ENCODE data around the gene SCCPDH. TPM values are rescaled to one million over a fixed set of nuclear protein-coding genes. Genes with fewer than 3 reads are reported as not detected.

Gene SCCPDH
- total and polyA plus RNA-seq, 9 of the 15 experiments (the other 6 are each of a cell fraction or from before 2014, with no cell fraction given): 7.0 to 61.9 (median 38.3) TPM

GRCh38 chr1:246679794-246680177 lies 44.4 kb upstream of the SCCPDH start:
- 32% methylated on average over 1 of the region's 1 CpG for WGBS (ENCODE audit: insufficient coverage, low coverage, missing lambda C conversion rate)
- DNase-seq (ENCODE audit: extremely low read depth in 1 of 4, low spot score in 3 of 4) (no peak), ATAC-seq (no peak), FAIRE-seq (no peak)
- Histone ChIP-seq H3K9me1 (ENCODE audit: control insufficient read depth, insufficient read depth, low read length) (no peaks in the 10 kb centered on the region), H3K79me2 (ENCODE audit: control insufficient read depth, insufficient read depth, low read length) (no peaks in the 10 kb centered on the region), H3K36me3 (ENCODE audit: control insufficient read depth, insufficient read depth, low read length) (no peaks in the 10 kb centered on the region), H3K9me3 (replicated peaks; ENCODE audit: control insufficient read depth, insufficient read depth, low read depth, low read length) (no peaks in the 10 kb centered on the region), H3K9ac (ENCODE audit: insufficient read depth in 1 of 2, low read depth in 2 of 2, low read length in 2 of 2) (no peak overlapping the region), H3K4me1 (replicated peaks in 1 of 2; ENCODE audit: control insufficient read depth in 2 of 2, insufficient read depth in 2 of 2, low read length in 2 of 2) (no peaks in the 10 kb centered on the region), H2AFZ (ENCODE audit: low read depth, low read length) (no peak overlapping the region), H3K27ac (ENCODE audit: extremely low read depth, low read depth, low read length) (no peak overlapping the region), H3K4me3 (no peak overlapping the region), H3K27me3 (ENCODE audit: control insufficient read depth in 2 of 2, insufficient read depth in 2 of 2, low read length in 2 of 2) (no peaks in the 10 kb centered on the region), H4K20me1 (replicated peaks; ENCODE audit: control insufficient read depth, insufficient read depth, low read length) (no peaks in the 10 kb centered on the region), H3K4me2 (ENCODE audit: insufficient read depth, low read length) (no peak overlapping the region)
- TF ChIP-seq KLF1 (tag; IDR thresholded peaks at IDR 0.05) (no peak), ZC3H4 (CRISPR knock-in tag; IDR thresholded peaks at IDR 0.05; ENCODE audit: borderline replicate concordance) (no peak)
- ChIA-PET POLR2A (interaction anchor here (1.3 kb wide), 1 partner anchor 10 kb away, joined by 7 read pairs; no protein-coding TSS in a partner anchor), CTCF (ENCODE audit: low intra/inter-chr PET ratio) (no interaction called here)
- in situ Hi-C loops (cut with MboI) (no loop called here), intact Hi-C loops (cut with micrococcal nuclease) (no loop called here)
- no TSS peak for BruUV-seq (replicated peaks)

- H3K4me3 ChIP-seq: no peak overlapping the region
- H3K9me3 ChIP-seq (replicated peaks; ENCODE audit: control insufficient read depth, insufficient read depth, low read depth, low read length): no peaks in the 10 kb centered on the region
- H3K4me2 ChIP-seq (ENCODE audit: insufficient read depth, low read length): no peak overlapping the region
- no peaks in the 10 kb centered on the region for H3K4me1 ChIP-seq (replicated peaks in 1 of 2; ENCODE audit: control insufficient read depth in 2 of 2, insufficient read depth in 2 of 2, low read length in 2 of 2)
- FAIRE-seq (no peak), ATAC-seq (no peak), DNase-seq (ENCODE audit: extremely low read depth in 1 of 4, low spot score in 3 of 4) (no peak)
- no peak overlapping the region for H2AFZ ChIP-seq (ENCODE audit: low read depth, low read length)
- no peak overlapping the region for H3K27ac ChIP-seq (ENCODE audit: extremely low read depth, low read depth, low read length)
- no peaks in the 10 kb centered on the region for H3K9me1 ChIP-seq (ENCODE audit: control insufficient read depth, insufficient read depth, low read length)
- TF ChIP-seq ILF3 (IDR thresholded peaks at IDR 0.05; ENCODE audit: borderline replicate concordance): no peak
- TF ChIP-seq ZSCAN29 (IDR thresholded peaks at IDR 0.05): no peak
- no peak for TF ChIP-seq PTBP1 (IDR thresholded peaks at IDR 0.05; ENCODE audit: low read depth, low read length)
- no peak for TF ChIP-seq RNF2 (IDR thresholded peaks at IDR 0.05)
- TF ChIP-seq ELF2 (CRISPR knock-in tag; IDR thresholded peaks at IDR 0.05): no peak
- TF ChIP-seq PML (IDR thresholded peaks at IDR 0.05; ENCODE audit: low read length): no peak
- no peak for TF ChIP-seq MBD1 (CRISPR knock-in tag; IDR thresholded peaks at IDR 0.05)
- TF ChIP-seq STAT5B (CRISPR knock-in tag; IDR thresholded peaks at IDR 0.05): no peak
- no peak for TF ChIP-seq DPF2 (IDR thresholded peaks at IDR 0.05)
- TF ChIP-seq MAFK (IDR thresholded peaks at IDR 0.05; ENCODE audit: low read length): no peak
- CTCF ChIA-PET (ENCODE audit: low intra/inter-chr PET ratio): no interaction called here
- intact Hi-C loops (cut with micrococcal nuclease): no loop called here
- in situ Hi-C loops (cut with MboI): no loop called here
- BruUV-seq (replicated peaks): no TSS peak
- H3K79me2 ChIP-seq (ENCODE audit: control insufficient read depth, insufficient read depth, low read length): no peaks in the 10 kb centered on the region
- H3K9ac ChIP-seq (ENCODE audit: insufficient read depth in 1 of 2, low read depth in 2 of 2, low read length in 2 of 2): no peak overlapping the region
- WGBS (ENCODE audit: insufficient coverage, low coverage, missing lambda C conversion rate): 40% methylated on average over 8 of the region's 8 CpGs
- no peaks in the 10 kb centered on the region for H4K20me1 ChIP-seq (replicated peaks; ENCODE audit: control insufficient read depth, insufficient read depth, low read length)
- H3K27me3 ChIP-seq (ENCODE audit: control insufficient read depth in 2 of 2, insufficient read depth in 2 of 2, low read length in 2 of 2): no peaks in the 10 kb centered on the region
- POLR2A ChIA-PET: interaction anchor here (1.3 kb wide), 1 partner anchor 9 kb away, joined by 7 read pairs; no protein-coding TSS in a partner anchor
- H3K36me3 ChIP-seq (ENCODE audit: control insufficient read depth, insufficient read depth, low read length): no peaks in the 10 kb centered on the region
Observed at GRCh38 chr1:246680190-246680589, 44.0 kb upstream of the SCCPDH start.
